ENCODE results near the gene ATP5F1A.
"Not testable (repeated sequence)": the region's sequence is repeated elsewhere in the genome, so short reads cannot be mapped to it uniquely, and the experiment has no call there.

ATP5F1A gene

DNA sequence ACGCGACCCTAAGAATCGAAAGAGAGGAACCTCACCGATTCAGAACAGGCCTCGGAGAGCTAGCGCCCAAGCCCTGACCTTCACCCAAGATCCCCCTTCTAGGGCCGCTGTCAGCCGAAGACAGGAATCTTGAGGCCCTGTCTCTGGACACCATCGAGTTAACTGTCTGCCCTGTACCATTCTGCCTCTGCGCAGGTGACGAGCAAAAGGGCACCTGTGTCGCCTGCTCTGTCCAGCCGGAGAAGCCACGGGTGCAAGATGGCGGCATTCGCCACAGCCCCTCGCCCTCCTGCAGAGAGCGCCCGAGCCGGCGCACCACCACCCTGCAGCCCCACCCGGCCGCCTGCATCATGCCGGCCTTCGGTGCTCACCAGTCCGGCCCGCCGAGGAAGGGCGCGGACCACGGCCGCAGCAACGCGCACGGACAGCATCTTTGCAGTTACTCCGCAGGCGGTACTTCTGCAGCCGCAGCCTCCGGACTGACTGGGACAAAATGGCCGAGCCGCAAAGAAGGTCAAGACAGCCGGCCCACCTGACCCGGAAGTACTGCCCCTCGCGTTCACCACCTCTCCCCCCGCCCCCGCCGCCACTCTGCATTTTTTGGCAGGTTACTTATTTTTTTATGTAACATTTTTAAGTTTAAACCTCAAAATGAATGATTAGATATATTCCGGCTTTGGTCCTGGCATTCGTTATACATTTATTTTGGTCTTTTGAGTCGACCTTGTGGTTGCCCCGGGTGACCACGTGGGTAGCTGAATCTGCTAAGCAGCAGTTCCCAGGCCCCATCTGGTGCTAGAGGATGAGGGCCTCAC is at the start of gene ATP5F1A:
TSS of gene ATP5F1A (minus strand) at position 496 of the 815 bp plus-strand sequence. CDS start at position 431, 65 bp downstream.
- DNase-seq: peak; percentile 16

GRCh38 chr18:46141199-46141598 is 43.1 kb upstream of the ATP5F1A start:
- DNase-seq: no peak

GRCh38 chr18:46140173-46140572 is 42.1 kb upstream of the ATP5F1A start:
- no peak for DNase-seq

GRCh38 chr18:46134920-46135675 is 37.0 kb upstream of the ATP5F1A start:
- DNase-seq: no peak

GRCh38 chr18:46133534-46133933 is 35.4 kb upstream of the ATP5F1A start:
- DNase-seq: no peak

- not testable (repeated sequence) for DNase-seq
These were observed 32.5 kb upstream of the ATP5F1A start for GRCh38 chr18:46130549-46130948.

GRCh38 chr18:46130061-46130460 is 32.0 kb upstream of the ATP5F1A start:
- DNase-seq: no peak

DNA sequence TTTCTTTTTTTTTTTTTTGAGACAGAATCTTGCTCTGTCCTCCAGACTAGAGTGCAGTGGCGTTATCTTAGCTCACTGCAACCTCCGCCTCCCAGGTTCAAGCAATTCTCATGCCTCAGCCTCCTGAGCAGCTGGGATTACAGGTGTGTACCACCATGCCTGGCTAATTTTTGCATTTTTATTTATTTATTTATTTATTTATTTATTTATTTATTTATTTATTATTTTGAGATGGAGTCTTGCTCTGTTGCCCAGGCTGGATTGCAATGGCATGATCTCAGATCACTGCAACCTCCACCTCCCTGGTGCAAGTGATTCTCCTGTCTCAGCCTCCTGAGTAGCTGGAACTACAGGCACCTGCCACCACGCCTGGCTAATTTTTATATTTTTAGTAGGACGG is 28.5 kb upstream of the ATP5F1A start:
- not testable (repeated sequence) for DNase-seq

GRCh38 chr18:46113751-46114150 is 15.7 kb upstream of the ATP5F1A start:
- no peak for DNase-seq

DNA sequence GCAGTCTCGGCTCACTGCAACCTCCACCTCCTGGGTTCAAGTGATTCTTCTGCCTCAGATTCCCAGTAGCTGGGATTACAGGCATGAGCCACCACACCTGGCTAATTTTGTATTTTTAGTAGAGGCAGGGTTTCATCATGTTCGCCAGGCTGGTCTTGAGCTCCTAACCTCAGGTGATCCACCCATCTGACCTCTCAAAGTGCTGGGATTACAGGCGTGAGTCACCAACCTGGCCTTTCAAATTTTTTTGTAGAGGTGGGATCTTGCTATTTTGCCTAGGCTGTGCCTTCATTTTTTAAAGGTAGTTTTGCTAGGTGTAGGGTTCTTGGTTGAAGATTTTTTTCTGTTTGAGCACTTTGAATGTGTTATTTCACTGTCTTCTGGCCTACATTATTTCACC is 12.3 kb upstream of the ATP5F1A start:
- DNase-seq: no peak

DNA sequence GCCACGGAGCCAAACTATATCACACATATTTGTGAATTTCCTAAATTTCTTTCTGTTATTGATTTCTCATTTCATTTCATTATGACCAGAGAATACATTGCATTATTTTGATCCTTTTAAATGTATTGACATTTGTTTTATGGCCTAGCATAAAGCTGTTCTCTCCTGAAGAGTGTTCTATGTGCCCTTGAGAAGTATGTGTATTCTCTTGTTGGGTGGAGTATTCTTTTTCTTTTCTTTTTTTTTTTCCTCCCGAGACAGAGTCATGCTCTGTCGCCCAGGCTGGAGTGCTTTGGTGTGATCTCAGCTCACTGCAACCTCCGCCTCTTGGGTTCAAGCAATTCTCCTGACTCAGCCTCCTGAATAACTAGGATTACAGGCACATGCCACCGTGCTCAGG is 11.3 kb upstream of the ATP5F1A start:
- no peak for DNase-seq

GRCh38 chr18:46104128-46104911 is 6.2 kb upstream of the ATP5F1A start, which contains the start of gene HAUS1:
TSS of gene HAUS1 (plus strand) at chr18:46104385. CDS start at chr18:46104412, 27 bp downstream.
- DNase-seq: peak; percentile 81

DNA sequence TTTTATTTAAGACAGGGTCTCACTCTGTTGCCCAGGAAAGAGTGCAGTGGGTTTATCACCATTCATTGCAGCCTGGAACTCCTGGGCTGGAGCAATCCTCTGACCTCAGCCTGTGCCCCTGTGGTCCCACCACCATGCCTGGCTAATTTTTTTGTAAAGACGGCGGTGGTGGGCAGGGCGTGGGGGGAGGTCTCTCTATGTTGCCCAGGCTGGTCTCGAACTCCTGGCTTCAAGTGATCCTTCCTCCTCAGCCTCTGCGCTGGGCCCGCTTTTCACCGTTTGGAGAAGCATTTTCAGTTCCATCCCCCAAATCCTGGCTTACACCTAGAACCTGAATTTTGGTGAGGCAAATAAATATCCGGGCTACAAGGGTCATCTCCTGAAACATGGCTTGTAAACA is 1.4 kb upstream of the ATP5F1A start:
- no peak for DNase-seq

GRCh38 chr18:46098616-46098933 is 479 bp upstream of the ATP5F1A start:
- no peak for DNase-seq

DNA sequence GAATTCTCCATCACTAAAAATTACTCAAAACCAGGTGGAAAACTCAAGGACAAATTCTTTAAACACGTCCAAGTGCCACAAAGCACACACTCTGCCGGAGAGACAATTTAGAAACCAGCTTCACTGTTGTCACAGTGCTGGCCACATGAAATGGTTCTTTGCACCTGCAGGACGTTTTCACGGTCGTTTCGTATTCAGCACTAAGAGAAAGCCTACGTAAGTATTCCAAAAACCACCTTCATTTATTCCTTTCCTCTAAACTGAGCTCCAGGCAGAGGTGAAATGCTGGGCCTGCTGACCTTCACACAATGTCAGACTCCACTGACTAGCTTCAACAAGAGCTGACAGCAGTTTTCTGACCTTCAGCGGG is 680 bp downstream of the ATP5F1A start:
- no peak for DNase-seq

DNA sequence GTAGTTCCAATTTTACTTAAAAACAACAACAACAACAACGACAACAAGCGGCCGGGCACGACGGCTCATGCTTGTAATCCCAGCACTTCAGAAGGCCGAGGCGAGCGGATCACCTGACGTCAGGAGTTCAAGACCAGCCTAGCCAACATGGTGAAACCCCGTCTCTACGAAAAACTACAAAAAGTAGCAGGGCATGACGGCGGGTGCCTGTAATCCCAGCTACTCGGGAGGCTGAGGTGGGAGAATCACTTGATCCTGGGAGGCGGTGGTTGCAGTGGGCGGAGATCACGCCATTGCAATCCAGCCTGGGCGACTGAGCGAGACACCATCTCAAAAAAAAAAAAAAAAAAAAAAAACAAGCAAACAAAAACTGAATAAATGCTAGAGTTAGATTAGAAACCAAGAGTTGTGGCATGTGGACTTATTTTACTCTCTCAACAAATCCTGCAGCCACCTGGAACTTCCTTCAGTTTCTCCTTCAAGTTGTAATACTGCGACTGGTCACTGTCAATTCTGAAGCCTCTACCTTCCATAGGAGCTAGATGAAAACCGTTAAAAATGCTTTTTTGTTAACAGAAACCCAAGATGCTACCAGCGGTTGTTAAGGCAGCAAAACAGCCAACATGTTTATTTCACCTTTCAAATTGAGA is 1.3 kb downstream of the ATP5F1A start:
- no peak for DNase-seq

- DNase-seq: no peak
These were observed 2.6 kb downstream of the ATP5F1A start for GRCh38 chr18:46095532-46095931.

DNA sequence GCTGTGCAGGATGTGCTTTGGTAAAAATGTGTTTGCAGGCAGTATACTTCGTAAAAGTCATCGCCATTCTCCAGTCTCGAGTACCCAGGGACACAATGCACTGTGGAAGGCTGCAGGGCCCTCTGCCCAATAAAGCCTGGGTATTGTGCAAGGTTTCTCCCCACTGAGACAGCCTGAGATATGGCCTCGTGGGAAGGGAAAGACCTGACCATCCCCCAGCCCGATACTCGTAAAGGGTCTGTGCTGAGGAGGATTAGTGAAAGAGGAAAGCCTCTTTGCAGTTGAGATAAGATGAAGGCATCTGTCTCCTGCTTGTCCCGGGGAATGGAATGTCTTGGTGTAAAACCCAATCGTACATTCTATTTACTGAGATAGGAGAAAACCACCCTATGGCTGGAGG is 9.6 kb downstream of the ATP5F1A start:
- DNase-seq: not testable (repeated sequence)

- DNase-seq: no peak
These were observed 13.7 kb downstream of the ATP5F1A start for GRCh38 chr18:46084431-46084830.

GRCh38 chr18:46080156-46080555 is 17.9 kb downstream of the ATP5F1A start:
- no peak for DNase-seq

GRCh38 chr18:46079336-46079735 is 18.8 kb downstream of the ATP5F1A start:
- no peak for DNase-seq

DNA sequence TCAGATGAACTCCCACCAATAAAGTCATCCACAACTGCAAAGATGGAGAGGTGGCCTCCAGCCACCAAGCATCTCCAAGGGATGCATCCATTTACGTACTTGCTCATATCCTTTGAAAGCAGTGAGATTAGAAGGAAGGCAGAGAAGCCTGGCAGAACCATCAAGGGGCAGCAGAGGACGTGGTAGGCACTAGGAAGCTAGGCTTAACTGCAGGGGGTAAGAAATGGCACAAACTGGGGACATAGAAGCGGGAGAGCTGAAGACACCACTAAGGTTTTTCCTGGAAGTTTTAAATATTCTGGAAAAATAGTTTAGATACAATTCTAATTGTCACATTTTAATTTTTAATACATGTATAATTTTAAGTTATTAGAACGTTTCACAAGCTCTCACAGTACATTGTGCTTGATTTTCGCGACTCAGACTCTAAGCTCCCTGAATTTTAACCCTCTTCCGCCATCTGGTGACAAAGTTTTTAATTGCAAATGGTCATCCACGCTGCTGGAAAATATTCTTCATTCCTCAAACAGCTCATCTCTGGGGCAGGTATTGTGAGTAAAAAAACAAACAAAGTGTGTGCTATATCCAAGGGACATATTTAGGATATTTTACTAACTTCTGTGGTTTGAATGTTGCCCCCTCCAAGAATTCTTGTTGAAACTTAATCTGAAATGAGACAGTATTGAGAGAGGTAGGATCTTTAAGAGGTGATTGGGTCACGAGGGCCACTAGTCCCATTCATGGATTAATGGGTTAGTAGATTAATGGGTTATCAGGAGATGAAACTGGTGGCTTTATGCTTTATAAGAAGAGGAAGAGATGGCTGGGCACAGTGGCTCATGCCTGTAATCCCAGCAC is 24.4 kb downstream of the ATP5F1A start:
- DNase-seq: peak; percentile 29

Measured in NCI-H187 treated with DMSO at 0.1 percent for 48 hours (cell line).